Measurements from ENCODE around the gene NRG3.

DNA sequence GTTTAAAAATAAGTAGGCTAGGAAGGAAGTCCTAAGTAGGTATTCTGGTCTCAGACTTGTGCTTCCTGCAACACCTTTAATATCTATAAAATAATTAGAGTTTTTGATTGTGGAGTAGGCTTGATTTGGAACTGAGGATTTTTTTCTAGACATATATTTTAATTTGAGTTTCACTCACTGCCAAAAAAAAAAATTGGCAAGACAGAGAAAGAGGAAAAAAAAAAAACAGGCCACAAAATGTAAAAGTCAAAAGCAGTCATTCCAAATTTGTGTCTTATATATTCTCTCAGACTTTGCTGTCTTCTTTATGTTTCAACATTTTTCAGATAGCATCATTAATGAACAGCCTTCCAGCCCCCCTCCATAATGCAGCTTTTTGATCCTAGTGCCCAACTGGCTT is 346.1 kb downstream of the NRG3 start:
- TF ChIP-seq, protein P1, sequence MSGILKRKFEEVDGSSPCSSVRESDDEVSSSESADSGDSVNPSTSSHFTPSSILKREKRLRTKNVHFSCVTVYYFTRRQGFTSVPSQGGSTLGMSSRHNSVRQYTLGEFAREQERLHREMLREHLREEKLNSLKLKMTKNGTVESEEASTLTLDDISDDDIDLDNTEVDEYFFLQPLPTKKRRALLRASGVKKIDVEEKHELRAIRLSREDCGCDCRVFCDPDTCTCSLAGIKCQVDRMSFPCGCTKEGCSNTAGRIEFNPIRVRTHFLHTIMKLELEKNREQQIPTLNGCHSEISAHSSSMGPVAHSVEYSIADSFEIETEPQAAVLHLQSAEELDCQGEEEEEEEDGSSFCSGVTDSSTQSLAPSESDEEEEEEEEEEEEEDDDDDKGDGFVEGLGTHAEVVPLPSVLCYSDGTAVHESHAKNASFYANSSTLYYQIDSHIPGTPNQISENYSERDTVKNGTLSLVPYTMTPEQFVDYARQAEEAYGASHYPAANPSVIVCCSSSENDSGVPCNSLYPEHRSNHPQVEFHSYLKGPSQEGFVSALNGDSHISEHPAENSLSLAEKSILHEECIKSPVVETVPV (CRISPR knock-in tag; IDR thresholded peaks at IDR 0.05), result no peak
- TF ChIP-seq RARB (CRISPR knock-in tag; IDR thresholded peaks at IDR 0.05) (no peak), BACH2 (CRISPR knock-in tag; IDR thresholded peaks at IDR 0.05; ENCODE audit: borderline replicate concordance) (no peak), CSDC2 (CRISPR knock-in tag; IDR thresholded peaks at IDR 0.05) (no peak), ZFP3 (CRISPR knock-in tag; IDR thresholded peaks at IDR 0.05) (no peak), ZC3H10 (CRISPR knock-in tag; IDR thresholded peaks at IDR 0.05) (no peak)
- TF ChIP-seq, protein P2, sequence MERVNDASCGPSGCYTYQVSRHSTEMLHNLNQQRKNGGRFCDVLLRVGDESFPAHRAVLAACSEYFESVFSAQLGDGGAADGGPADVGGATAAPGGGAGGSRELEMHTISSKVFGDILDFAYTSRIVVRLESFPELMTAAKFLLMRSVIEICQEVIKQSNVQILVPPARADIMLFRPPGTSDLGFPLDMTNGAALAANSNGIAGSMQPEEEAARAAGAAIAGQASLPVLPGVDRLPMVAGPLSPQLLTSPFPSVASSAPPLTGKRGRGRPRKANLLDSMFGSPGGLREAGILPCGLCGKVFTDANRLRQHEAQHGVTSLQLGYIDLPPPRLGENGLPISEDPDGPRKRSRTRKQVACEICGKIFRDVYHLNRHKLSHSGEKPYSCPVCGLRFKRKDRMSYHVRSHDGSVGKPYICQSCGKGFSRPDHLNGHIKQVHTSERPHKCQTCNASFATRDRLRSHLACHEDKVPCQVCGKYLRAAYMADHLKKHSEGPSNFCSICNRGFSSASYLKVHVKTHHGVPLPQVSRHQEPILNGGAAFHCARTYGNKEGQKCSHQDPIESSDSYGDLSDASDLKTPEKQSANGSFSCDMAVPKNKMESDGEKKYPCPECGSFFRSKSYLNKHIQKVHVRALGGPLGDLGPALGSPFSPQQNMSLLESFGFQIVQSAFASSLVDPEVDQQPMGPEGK (CRISPR knock-in tag; IDR thresholded peaks at IDR 0.05; ENCODE audit: borderline replicate concordance), result no peak
- TF ChIP-seq, protein P3, sequence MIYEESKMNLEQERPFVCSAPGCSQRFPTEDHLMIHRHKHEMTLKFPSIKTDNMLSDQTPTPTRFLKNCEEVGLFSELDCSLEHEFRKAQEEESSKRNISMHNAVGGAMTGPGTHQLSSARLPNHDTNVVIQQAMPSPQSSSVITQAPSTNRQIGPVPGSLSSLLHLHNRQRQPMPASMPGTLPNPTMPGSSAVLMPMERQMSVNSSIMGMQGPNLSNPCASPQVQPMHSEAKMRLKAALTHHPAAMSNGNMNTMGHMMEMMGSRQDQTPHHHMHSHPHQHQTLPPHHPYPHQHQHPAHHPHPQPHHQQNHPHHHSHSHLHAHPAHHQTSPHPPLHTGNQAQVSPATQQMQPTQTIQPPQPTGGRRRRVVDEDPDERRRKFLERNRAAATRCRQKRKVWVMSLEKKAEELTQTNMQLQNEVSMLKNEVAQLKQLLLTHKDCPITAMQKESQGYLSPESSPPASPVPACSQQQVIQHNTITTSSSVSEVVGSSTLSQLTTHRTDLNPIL (CRISPR knock-in tag; IDR thresholded peaks at IDR 0.05; ENCODE audit: low read depth), result no peak
